GM06990 (cell line): ENCODE measurements around the gene ERN1.
A peak's percentile ranks its signal among the peaks of the same experiment; 100 is the strongest.

Experiments used
- DNase-seq: peaks from one replicate; pipeline ENCODE4 v3.0.0-alpha.2; 2011; ENCODE audit not compliant: insufficient read length; ENCODE audit errors: extremely low read depth
- H3K27me3 ChIP-seq: replicated peaks from 2 replicates; pipeline ENCODE4 v1.6.0; 2011; ENCODE audit warnings: low read length; ENCODE audit not compliant: control insufficient read depth, insufficient read depth
- H3K36me3 ChIP-seq: 2 replicates; pipeline ENCODE4 v1.5.1; 2011; ENCODE audit warnings: low read length; ENCODE audit not compliant: control insufficient read depth, insufficient read depth
- H3K4me3 ChIP-seq: replicated peaks from 2 replicates; pipeline ENCODE4 v1.5.1; 2011; ENCODE audit warnings: low read depth, mild to moderate bottlenecking, control low read depth, low read length
- CTCF ChIP-seq: IDR thresholded peaks from 2 replicates; pipeline ENCODE4 v1.5.1; 2011; ENCODE audit warnings: low read length, control low read depth, mild to moderate bottlenecking, inconsistent platforms; ENCODE audit not compliant: insufficient read depth, poor library complexity, severe bottlenecking

Gene ERN1

GRCh38 chr17:64094412-64094811, 35.5 kb downstream of the ERN1 start:
- no peak for DNase-seq
- Histone ChIP-seq H3K36me3 (peaks cover 4% of the 10 kb centered on the region), H3K4me3 (no peak overlapping the region), H3K27me3 (no peaks in the 10 kb centered on the region)
- no peak for TF ChIP-seq CTCF

GRCh38 chr17:64092952-64093451, 36.9 kb downstream of the ERN1 start:
- Histone ChIP-seq H3K36me3 (peaks cover 4% of the 10 kb centered on the region), H3K4me3 (no peak overlapping the region), H3K27me3 (no peaks in the 10 kb centered on the region)
- DNase-seq, result no peak
- no peak for TF ChIP-seq CTCF

- H3K27me3 ChIP-seq, result no peaks in the 10 kb centered on the region
- DNase-seq, result peak; percentile 20
- no peak for TF ChIP-seq CTCF
- peaks cover 4% of the 10 kb centered on the region for H3K36me3 ChIP-seq
- no peak overlapping the region for H3K4me3 ChIP-seq
Measured at GRCh38 chr17:64092113-64092512, 37.8 kb downstream of the ERN1 start.

- DNase-seq, result peak; percentile 26
- Histone ChIP-seq H3K4me3 (no peak overlapping the region), H3K36me3 (peaks cover 4% of the 10 kb centered on the region), H3K27me3 (no peaks in the 10 kb centered on the region)
- TF ChIP-seq CTCF, result no peak
Measured at GRCh38 chr17:64091571-64091970, 38.4 kb downstream of the ERN1 start.

- no peak overlapping the region for H3K4me3 ChIP-seq
- H3K36me3 ChIP-seq, result peaks cover 4% of the 10 kb centered on the region
- TF ChIP-seq CTCF, result no peak
- peak; percentile 44 for DNase-seq
- no peaks in the 10 kb centered on the region for H3K27me3 ChIP-seq
Measured at GRCh38 chr17:64091116-64091515, 38.8 kb downstream of the ERN1 start.

GRCh38 chr17:64090144-64090543, 39.8 kb downstream of the ERN1 start:
- Histone ChIP-seq H3K4me3 (no peak overlapping the region), H3K36me3 (peaks cover 4% of the 10 kb centered on the region; the same call in 1 of the 2 replicates), H3K27me3 (no peaks in the 10 kb centered on the region)
- no peak for TF ChIP-seq CTCF
- no peak for DNase-seq
